SK-N-SH treated with all-trans-retinoic acid at 6 μM for 48 hours (cell line): ENCODE data around the gene PRKG1.
A peak's percentile ranks its signal among the peaks of the same experiment; 100 is the strongest.

ENCODE experiments used
- ATAC-seq: fragments of 200-7000 bp; cut with Tn5 transposase; 3 replicates; pipeline ENCODE4 v1.9.1; 2020; ENCODE audit warnings: mild to moderate bottlenecking, moderate library complexity
- ARNTL ChIP-seq: fragments of 450-650 bp; formaldehyde crosslinking; IDR thresholded peaks from 2 replicates; pipeline ENCODE4 v1.5.0; 2020; ENCODE audit warnings: low read depth, mild to moderate bottlenecking, moderate library complexity, borderline replicate concordance
- BACH2 ChIP-seq: fragments of 250-450 bp; sonication (Bioruptor Pico); IDR thresholded peaks from 2 replicates; pipeline ENCODE4 v1.9.0; 2021; ENCODE audit warnings: mild to moderate bottlenecking, borderline replicate concordance
- CREB5 ChIP-seq: fragments of 250-450 bp; sonication (Bioruptor Pico); IDR thresholded peaks from 2 replicates; pipeline ENCODE4 v1.5.1; 2020; ENCODE audit warnings: low read depth, mild to moderate bottlenecking, moderate library complexity
- CSDC2 ChIP-seq: fragments of 250-450 bp; sonication (Bioruptor Pico); IDR thresholded peaks from 2 replicates; pipeline ENCODE4 v1.5.0; 2020; ENCODE audit warnings: mild to moderate bottlenecking, moderate library complexity
- CSRNP3 ChIP-seq: fragments of 250-450 bp; sonication (Bioruptor Pico); IDR thresholded peaks from 2 replicates; pipeline ENCODE4 v1.5.1; 2021; ENCODE audit warnings: mild to moderate bottlenecking, moderate library complexity
- ISL1 ChIP-seq: fragments of 250-450 bp; sonication (Bioruptor Pico); IDR thresholded peaks from 2 replicates; pipeline ENCODE4 v2.1.2; 2022; ENCODE audit warnings: mild to moderate bottlenecking, moderate library complexity
- OSR1 ChIP-seq: fragments of 250-450 bp; sonication (Bioruptor Pico); IDR thresholded peaks from 2 replicates; pipeline ENCODE4 v1.8.0; 2022; ENCODE audit warnings: moderate library complexity, mild to moderate bottlenecking, inconsistent platforms
- PATZ1 ChIP-seq: fragments of 250-450 bp; sonication (Bioruptor Pico); IDR thresholded peaks from 2 replicates; pipeline ENCODE4 v1.8.0; 2020; ENCODE audit warnings: mild to moderate bottlenecking, moderate library complexity, borderline replicate concordance
- POU6F1 ChIP-seq: fragments of 250-450 bp; sonication (Bioruptor Pico); IDR thresholded peaks from 2 replicates; pipeline ENCODE4 v1.8.0; 2021; ENCODE audit warnings: low read depth, mild to moderate bottlenecking, moderate library complexity, borderline replicate concordance
- PPARA ChIP-seq: fragments of 250-450 bp; sonication (Bioruptor Pico); IDR thresholded peaks from 2 replicates; pipeline ENCODE4 v1.5.0; 2020; ENCODE audit warnings: mild to moderate bottlenecking, borderline replicate concordance
- RARB ChIP-seq: fragments of 250-450 bp; sonication (Bioruptor Pico); IDR thresholded peaks from 2 replicates; pipeline ENCODE4 v1.8.0; 2021; ENCODE audit warnings: mild to moderate bottlenecking, moderate library complexity
- TCF4 ChIP-seq: fragments of 250-450 bp; sonication (Bioruptor Pico); IDR thresholded peaks from 2 replicates; pipeline ENCODE4 v1.8.0; 2021; ENCODE audit warnings: mild to moderate bottlenecking, moderate library complexity, borderline replicate concordance
- TOX ChIP-seq: fragments of 250-450 bp; sonication (Bioruptor Pico); IDR thresholded peaks from 2 replicates; pipeline ENCODE4 v1.8.0; 2021; ENCODE audit warnings: mild to moderate bottlenecking, moderate library complexity, borderline replicate concordance
- TSHZ2 ChIP-seq: fragments of 250-450 bp; sonication (Bioruptor Pico); IDR thresholded peaks from 2 replicates; pipeline ENCODE4 v1.5.0; 2020; ENCODE audit warnings: mild to moderate bottlenecking, moderate library complexity
- ZFP3 ChIP-seq: fragments of 250-450 bp; sonication (Bioruptor Pico); IDR thresholded peaks from 2 replicates; pipeline ENCODE4 v1.5.0; 2020; ENCODE audit warnings: mild to moderate bottlenecking, moderate library complexity
- ZFP30 ChIP-seq: fragments of 450-650 bp; formaldehyde crosslinking; IDR thresholded peaks from 2 replicates; pipeline ENCODE4 v1.5.0; 2022; ENCODE audit warnings: mild to moderate bottlenecking, moderate library complexity
- ZNF565 ChIP-seq: fragments of 450-650 bp; formaldehyde crosslinking; conservative IDR thresholded peaks from 2 replicates; pipeline ENCODE4 v1.5.0; 2020; ENCODE audit warnings: low read depth, mild to moderate bottlenecking, moderate library complexity
- ZNF70 ChIP-seq: fragments of 450-650 bp; formaldehyde crosslinking; IDR thresholded peaks from 2 replicates; pipeline ENCODE4 v1.5.0; 2020; ENCODE audit warnings: mild to moderate bottlenecking, moderate library complexity
- ZNF8 ChIP-seq: fragments of 450-650 bp; formaldehyde crosslinking; IDR thresholded peaks from 2 replicates; pipeline ENCODE4 v1.5.0; 2020; ENCODE audit warnings: mild to moderate bottlenecking, moderate library complexity

PRKG1 gene

GRCh38 chr10:52083422-52083821, 1009.1 kb downstream of the PRKG1 start (continued):
- TF ChIP-seq CREB5 = no peak
- TF ChIP-seq POU6F1 (CRISPR knock-in tag) = no peak
- no peak for TF ChIP-seq OSR1 (CRISPR knock-in tag)
- no peak for TF ChIP-seq CSDC2
- no peak for TF ChIP-seq ZFP3 (CRISPR knock-in tag)
- TF ChIP-seq ARNTL (CRISPR knock-in tag) = no peak
- TF ChIP-seq, all 23 proteins: peak for 0

- no peak for ATAC-seq
- TF ChIP-seq ZNF8 (CRISPR knock-in tag) = no peak
- no peak for TF ChIP-seq PPARA (CRISPR knock-in tag)
- no peak for TF ChIP-seq ZNF70
Measured at GRCh38 chr10:52092390-52092789, 1018.1 kb downstream of the PRKG1 start.

- TF ChIP-seq TCF4 (no peak), ARNTL (CRISPR knock-in tag) (no peak), OSR1 (CRISPR knock-in tag) (no peak), CSDC2 (no peak), ISL1 (no peak), BACH2 (no peak), ZFP3 (CRISPR knock-in tag) (no peak), ZNF565 (CRISPR knock-in tag) (no peak), TSHZ2 (no peak), PATZ1 (CRISPR knock-in tag) (no peak), CSRNP3 (CRISPR knock-in tag) (no peak), ZFP30 (CRISPR knock-in tag) (no peak), TOX (no peak)
- no peak for ATAC-seq
Measured at GRCh38 chr10:52098130-52098529, 1023.8 kb downstream of the PRKG1 start.

- ATAC-seq = no peak; the same call in 2 of the 3 replicates
- TF ChIP-seq OSR1 (CRISPR knock-in tag) = no peak
- 0 out of 2 replicates have a peak, but pooled peaks have one; percentile 15 for TF ChIP-seq ISL1
- no peak for TF ChIP-seq RARB
Measured at GRCh38 chr10:52099026-52099600, 1024.8 kb downstream of the PRKG1 start.
